Measurements from ENCODE around the gene WNT9A.
"Not testable (repeated sequence)": the region's sequence is repeated elsewhere in the genome, so short reads cannot be mapped to it uniquely, and the experiment has no call there.

Gene WNT9A

GRCh38 chr1:227970076-227970995 lies 22.6 kb upstream of the WNT9A start:
- H3K4me2 ChIP-seq (ENCODE audit: low read depth, low read length); H2AFZ ChIP-seq (ENCODE audit: low read length); H3F3A ChIP-seq (ENCODE audit: insufficient read depth, low read length); H3K27me3 ChIP-seq (replicated peaks; ENCODE audit: insufficient read depth, low read length); H4K20me1 ChIP-seq (ENCODE audit: insufficient read depth, low read length); H3K4me1 ChIP-seq (ENCODE audit: low read length); H3K79me2 ChIP-seq (ENCODE audit: low read length); H3K27ac ChIP-seq (ENCODE audit: low read length); H3K9me2 ChIP-seq (replicated peaks; ENCODE audit: insufficient read depth, low read length); H3K36me3 ChIP-seq (replicated peaks; ENCODE audit: insufficient read depth, low read length); H3K9ac ChIP-seq (ENCODE audit: low read length); DNase-seq; H3K4me3 ChIP-seq (ENCODE audit: low read length); H3K9me3 ChIP-seq (replicated peaks; ENCODE audit: insufficient read depth, low read length): not testable (repeated sequence)

GRCh38 chr1:227967815-227968214 lies 20.1 kb upstream of the WNT9A start:
- not testable (repeated sequence) for H4K20me1 ChIP-seq (ENCODE audit: insufficient read depth, low read length); H3K79me2 ChIP-seq (ENCODE audit: low read length); H3K9ac ChIP-seq (ENCODE audit: low read length); H3K4me2 ChIP-seq (ENCODE audit: low read depth, low read length); H3K27me3 ChIP-seq (replicated peaks; ENCODE audit: insufficient read depth, low read length); DNase-seq; H3K4me3 ChIP-seq (ENCODE audit: low read length); H3K36me3 ChIP-seq (replicated peaks; ENCODE audit: insufficient read depth, low read length); H3K27ac ChIP-seq (ENCODE audit: low read length); H3K9me3 ChIP-seq (replicated peaks; ENCODE audit: insufficient read depth, low read length); H3K4me1 ChIP-seq (ENCODE audit: low read length); H2AFZ ChIP-seq (ENCODE audit: low read length); H3F3A ChIP-seq (ENCODE audit: insufficient read depth, low read length); H3K9me2 ChIP-seq (replicated peaks; ENCODE audit: insufficient read depth, low read length)

- H3K4me3 ChIP-seq (ENCODE audit: low read length); H3K36me3 ChIP-seq (replicated peaks; ENCODE audit: insufficient read depth, low read length); H3K4me1 ChIP-seq (ENCODE audit: low read length); H2AFZ ChIP-seq (ENCODE audit: low read length); H3K4me2 ChIP-seq (ENCODE audit: low read depth, low read length); H4K20me1 ChIP-seq (ENCODE audit: insufficient read depth, low read length); DNase-seq; H3K27me3 ChIP-seq (replicated peaks; ENCODE audit: insufficient read depth, low read length); H3K79me2 ChIP-seq (ENCODE audit: low read length); H3K9me2 ChIP-seq (replicated peaks; ENCODE audit: insufficient read depth, low read length); H3K9me3 ChIP-seq (replicated peaks; ENCODE audit: insufficient read depth, low read length); H3F3A ChIP-seq (ENCODE audit: insufficient read depth, low read length); H3K9ac ChIP-seq (ENCODE audit: low read length); H3K27ac ChIP-seq (ENCODE audit: low read length): not testable (repeated sequence)
Observed at GRCh38 chr1:227966733-227967132, 19.0 kb upstream of the WNT9A start.

GRCh38 chr1:227961651-227962466 lies 14.1 kb upstream of the WNT9A start:
- Histone ChIP-seq H3K9me2 (replicated peaks; ENCODE audit: insufficient read depth, low read length) (no peaks in the 10 kb centered on the region), H4K20me1 (ENCODE audit: insufficient read depth, low read length) (no peaks in the 10 kb centered on the region), H3K9me3 (replicated peaks; ENCODE audit: insufficient read depth, low read length) (no peaks in the 10 kb centered on the region), H3K4me1 (ENCODE audit: low read length) (no peaks in the 10 kb centered on the region), H3K36me3 (replicated peaks; ENCODE audit: insufficient read depth, low read length) (no peaks in the 10 kb centered on the region), H3K79me2 (ENCODE audit: low read length) (no peaks in the 10 kb centered on the region), H3K27ac (ENCODE audit: low read length) (no peak overlapping the region), H3K27me3 (replicated peaks; ENCODE audit: insufficient read depth, low read length) (no peaks in the 10 kb centered on the region), H3K4me2 (ENCODE audit: low read depth, low read length) (no peak overlapping the region), H3F3A (ENCODE audit: insufficient read depth, low read length) (no peaks in the 10 kb centered on the region), H3K9ac (ENCODE audit: low read length) (no peak overlapping the region), H3K4me3 (ENCODE audit: low read length) (no peak overlapping the region), H2AFZ (ENCODE audit: low read length) (no peak overlapping the region)
- TF ChIP-seq EZH2phosphoT487 (IDR thresholded peaks at IDR 0.05; ENCODE audit: low read length) (no peak), EZH2 (optimal IDR thresholded peaks at IDR 0.05; ENCODE audit: low read depth, low read length) (no peak), CTCF (IDR thresholded peaks at IDR 0.05; ENCODE audit: low read length) (no peak)
- DNase-seq, result no peak
